HCT116 (cell line): ENCODE measurements around the gene PNKP.

Experiments
- CBX3 ChIP-seq: IDR thresholded peaks from 2 replicates; pipeline ENCODE4 v1.6.1; 2012; ENCODE audit warnings: low read depth
- CEBPB ChIP-seq: IDR thresholded peaks from 2 replicates; pipeline ENCODE4 v1.6.1; 2012; ENCODE audit warnings: low read depth
- CTCF ChIP-seq, 3 experiments: fragments of 200-600 bp in 1 of 3; sonication (generic) in 1 of 3; IDR thresholded peaks in 2 of 3; conservative IDR thresholded peaks in 1 of 3; 2 replicates each; pipeline ENCODE4 v1.5.1; 2012 to 2017; ENCODE audit warnings: low read depth in 2 of 3, low read length in 2 of 3, antibody characterized with exemption in 1 of 3, borderline replicate concordance in 1 of 3, control low read depth in 1 of 3, mild to moderate bottlenecking in 1 of 3, mixed read lengths in 1 of 3, mixed run types in 1 of 3, moderate library complexity in 1 of 3; ENCODE audit not compliant: insufficient read depth in 1 of 3
- EZH2 ChIP-seq: fragments of 200-600 bp; sonication (generic); IDR thresholded peaks from 2 replicates; pipeline ENCODE4 v1.6.1; 2017; ENCODE audit warnings: antibody characterized with exemption, mixed run types
- JUND ChIP-seq: IDR thresholded peaks from 2 replicates; pipeline ENCODE4 v1.6.1; 2012
- MAX ChIP-seq: IDR thresholded peaks from 2 replicates; pipeline ENCODE4 v1.6.1; 2012
- POLR2A ChIP-seq: IDR thresholded peaks from 2 replicates; pipeline ENCODE4 v1.7.0; 2011; ENCODE audit warnings: borderline replicate concordance; ENCODE audit not compliant: insufficient read depth, insufficient read length; ENCODE audit errors: extremely low read depth
- POLR2AphosphoS5 ChIP-seq: IDR thresholded peaks from 2 replicates; pipeline ENCODE4 v1.6.1; 2011; ENCODE audit warnings: mild to moderate bottlenecking, low read depth, low read length, moderate library complexity
- YY1 ChIP-seq: IDR thresholded peaks from 2 replicates; pipeline ENCODE4 v1.6.1; 2011; ENCODE audit warnings: low read length, low read depth, moderate library complexity, mild to moderate bottlenecking; ENCODE audit not compliant: insufficient replicate concordance; ENCODE audit errors: extremely low read depth
- ZNF274 ChIP-seq: fragments of 200-500 bp; sonication (Bioruptor generic); IDR thresholded peaks from 2 replicates; pipeline ENCODE4 v1.6.1; 2014; ENCODE audit warnings: mild to moderate bottlenecking, low read depth, low read length, inconsistent platforms

GRCh38 chr19:49855277-49855675 is 12.1 kb downstream of the PNKP start:
- TF ChIP-seq JUND (no peak), MAX (no peak), ZNF274 (no peak), POLR2AphosphoS5 (no peak), CTCF (IDR thresholded peaks at IDR 0.05 in 2 of 3, conservative IDR thresholded peaks at IDR 0.05 in 1 of 3; ENCODE audit: borderline replicate concordance in 1 of 3, insufficient read depth in 1 of 3, low read depth in 2 of 3, low read length in 2 of 3) (no peak), EZH2 (no peak), CBX3 (no peak), YY1 (no peak), CEBPB (no peak), POLR2A (peak; percentile 40)
